ENCODE results near the gene SORBS2. TPM values are rescaled to one million over a fixed set of nuclear protein-coding genes. Genes with fewer than 3 reads are reported as not detected.
A peak's percentile ranks its signal among the peaks of the same experiment; 100 is the strongest.

The SORBS2 gene
- total and polyA plus RNA-seq, 4 donors: 11.2 to 70.4 (median 26.4) TPM

- ATAC-seq (ENCODE audit: insufficient read depth, low FRiP score) (no peak), DNase-seq (no peak)
- Histone ChIP-seq H3K4me3 (no peak overlapping the region), H3K36me3 (ENCODE audit: control insufficient read depth in 4 of 4, insufficient read depth in 4 of 4, low read length in 4 of 4) (peaks cover 0 to 2% (median 0%) of the 10 kb centered on the region in 4 donors), H3K4me1 (ENCODE audit: control insufficient read depth in 5 of 5, insufficient read depth in 5 of 5, low read length in 5 of 5) (peaks cover 4 to 38% (median 13%) of the 10 kb centered on the region in 5 donors), H3K9ac (ENCODE audit: insufficient read depth in 1 of 2, low read length in 2 of 2) (no peak overlapping the region), H3K9me3 (ENCODE audit: control insufficient read depth in 4 of 4, insufficient read depth in 3 of 4, low read length in 3 of 4) (peaks cover 0 to 3% (median 0%) of the 10 kb centered on the region in 4 donors), H3K27ac (ENCODE audit: low read depth in 1 of 2, low read length in 1 of 2) (peak overlapping the region; percentile 40 to 42), H3K27me3 (ENCODE audit: control insufficient read depth in 3 of 3, insufficient read depth in 3 of 3, low read length in 2 of 3) (peaks cover 0 to 2% (median 0%) of the 10 kb centered on the region in 3 donors)
- WGBS, 2 donors: 85 to 91% methylated on average over 21 of the region's 21 CpGs
- no peak for TF ChIP-seq CTCF (IDR thresholded peaks at IDR 0.05; ENCODE audit: control extremely low read depth, extremely low read depth)
Measured at GRCh38 chr4:185737489-185738037, 74.4 kb downstream of the SORBS2 start.

- H3K27me3 ChIP-seq (ENCODE audit: control insufficient read depth in 3 of 3, insufficient read depth in 3 of 3, low read length in 2 of 3): peaks cover 0 to 2% (median 0%) of the 10 kb centered on the region in 3 donors
- peaks cover 0 to 3% (median 0%) of the 10 kb centered on the region in 4 donors for H3K9me3 ChIP-seq (ENCODE audit: control insufficient read depth in 4 of 4, insufficient read depth in 3 of 4, low read length in 3 of 4)
- H3K9ac ChIP-seq (ENCODE audit: insufficient read depth in 1 of 2, low read length in 2 of 2): no peak overlapping the region
- 84 to 93% methylated on average over 5 of the region's 5 CpGs for WGBS, 2 donors
- peak overlapping the region in 1 of 2 donors; percentile 7 for H3K27ac ChIP-seq (ENCODE audit: low read depth in 1 of 2, low read length in 1 of 2)
- peaks cover 0 to 2% (median 0%) of the 10 kb centered on the region in 4 donors for H3K36me3 ChIP-seq (ENCODE audit: control insufficient read depth in 4 of 4, insufficient read depth in 4 of 4, low read length in 4 of 4)
- DNase-seq: no peak
- H3K4me1 ChIP-seq (ENCODE audit: control insufficient read depth in 5 of 5, insufficient read depth in 5 of 5, low read length in 5 of 5): peaks cover 4 to 38% (median 13%) of the 10 kb centered on the region in 5 donors
- no peak for ATAC-seq (ENCODE audit: insufficient read depth, low FRiP score)
- TF ChIP-seq CTCF (IDR thresholded peaks at IDR 0.05; ENCODE audit: control extremely low read depth, extremely low read depth): no peak
- no peak overlapping the region for H3K4me3 ChIP-seq
Measured at GRCh38 chr4:185736882-185737281, 75.1 kb downstream of the SORBS2 start.

GRCh38 chr4:185735866-185736400 is 76.1 kb downstream of the SORBS2 start:
- Histone ChIP-seq H3K27me3 (ENCODE audit: control insufficient read depth in 3 of 3, insufficient read depth in 3 of 3, low read length in 2 of 3) (peaks cover 0 to 2% (median 0%) of the 10 kb centered on the region in 3 donors), H3K4me1 (ENCODE audit: control insufficient read depth in 5 of 5, insufficient read depth in 5 of 5, low read length in 5 of 5) (peaks cover 4 to 38% (median 13%) of the 10 kb centered on the region in 5 donors), H3K36me3 (ENCODE audit: control insufficient read depth in 4 of 4, insufficient read depth in 4 of 4, low read length in 4 of 4) (peaks cover 0 to 2% (median 0%) of the 10 kb centered on the region in 4 donors), H3K4me3 (no peak overlapping the region), H3K9me3 (ENCODE audit: control insufficient read depth in 4 of 4, insufficient read depth in 3 of 4, low read length in 3 of 4) (peaks cover 0 to 3% (median 0%) of the 10 kb centered on the region in 4 donors), H3K9ac (ENCODE audit: insufficient read depth in 1 of 2, low read length in 2 of 2) (no peak overlapping the region), H3K27ac (ENCODE audit: low read depth in 1 of 2, low read length in 1 of 2) (peak overlapping the region in 1 of 2 donors; percentile 7)
- TF ChIP-seq CTCF (IDR thresholded peaks at IDR 0.05; ENCODE audit: control extremely low read depth, extremely low read depth): no peak
- WGBS, 2 donors: 46 to 79% methylated on average over 4 of the region's 4 CpGs
- DNase-seq (no peak), ATAC-seq (ENCODE audit: insufficient read depth, low FRiP score) (no peak)
